Measurements from ENCODE around the gene SCP2.

DNA sequence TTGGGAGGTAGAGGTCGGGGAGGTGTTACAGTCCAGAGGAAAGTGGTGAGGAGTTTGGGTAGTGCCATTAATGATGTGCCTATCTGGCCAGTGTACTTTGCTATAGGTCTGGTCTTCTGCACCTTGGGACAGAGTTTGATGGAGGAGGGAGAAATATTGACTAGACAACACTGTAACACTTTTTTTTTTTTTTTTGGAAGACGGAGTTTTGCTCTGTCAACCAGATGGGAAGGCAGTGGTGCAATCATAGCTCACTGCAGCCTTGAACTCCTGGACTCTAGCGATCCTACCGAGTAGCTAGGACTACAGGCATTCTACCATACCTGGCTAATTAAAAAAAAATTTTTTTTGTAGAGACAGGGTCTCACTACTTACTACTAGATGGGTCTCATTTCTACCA, 1.9 kb downstream of the SCP2 start:
- TF ChIP-seq, protein P1, sequence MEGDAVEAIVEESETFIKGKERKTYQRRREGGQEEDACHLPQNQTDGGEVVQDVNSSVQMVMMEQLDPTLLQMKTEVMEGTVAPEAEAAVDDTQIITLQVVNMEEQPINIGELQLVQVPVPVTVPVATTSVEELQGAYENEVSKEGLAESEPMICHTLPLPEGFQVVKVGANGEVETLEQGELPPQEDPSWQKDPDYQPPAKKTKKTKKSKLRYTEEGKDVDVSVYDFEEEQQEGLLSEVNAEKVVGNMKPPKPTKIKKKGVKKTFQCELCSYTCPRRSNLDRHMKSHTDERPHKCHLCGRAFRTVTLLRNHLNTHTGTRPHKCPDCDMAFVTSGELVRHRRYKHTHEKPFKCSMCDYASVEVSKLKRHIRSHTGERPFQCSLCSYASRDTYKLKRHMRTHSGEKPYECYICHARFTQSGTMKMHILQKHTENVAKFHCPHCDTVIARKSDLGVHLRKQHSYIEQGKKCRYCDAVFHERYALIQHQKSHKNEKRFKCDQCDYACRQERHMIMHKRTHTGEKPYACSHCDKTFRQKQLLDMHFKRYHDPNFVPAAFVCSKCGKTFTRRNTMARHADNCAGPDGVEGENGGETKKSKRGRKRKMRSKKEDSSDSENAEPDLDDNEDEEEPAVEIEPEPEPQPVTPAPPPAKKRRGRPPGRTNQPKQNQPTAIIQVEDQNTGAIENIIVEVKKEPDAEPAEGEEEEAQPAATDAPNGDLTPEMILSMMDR (IDR thresholded peaks at IDR 0.05): no peak
- no peak for TF ChIP-seq POLR2A (IDR thresholded peaks at IDR 0.05)

Data from esophagus squamous epithelium (tissue), 4 donors.